Measurements from ENCODE around the gene POPDC2.

POPDC2 gene

GRCh38 chr3:119636891-119637611, 23.3 kb downstream of the POPDC2 start:
- DNase-seq (ENCODE audit: low spot score) = no peak
- TF ChIP-seq CTCF (IDR thresholded peaks at IDR 0.05; ENCODE audit: extremely low read depth, missing control alignments) = no peak

GRCh38 chr3:119636249-119636648, 24.1 kb downstream of the POPDC2 start:
- DNase-seq (ENCODE audit: low spot score) = no peak
- TF ChIP-seq CTCF (IDR thresholded peaks at IDR 0.05; ENCODE audit: extremely low read depth, missing control alignments) = no peak

GRCh38 chr3:119635719-119636118, 24.7 kb downstream of the POPDC2 start:
- no peak for DNase-seq (ENCODE audit: low spot score)
- no peak for TF ChIP-seq CTCF (IDR thresholded peaks at IDR 0.05; ENCODE audit: extremely low read depth, missing control alignments)

GRCh38 chr3:119632829-119633228, 27.6 kb downstream of the POPDC2 start:
- DNase-seq (ENCODE audit: low spot score) = no peak
- TF ChIP-seq CTCF (IDR thresholded peaks at IDR 0.05; ENCODE audit: extremely low read depth, missing control alignments) = no peak

- no peak for DNase-seq (ENCODE audit: low spot score)
- TF ChIP-seq CTCF (IDR thresholded peaks at IDR 0.05; ENCODE audit: extremely low read depth, missing control alignments) = no peak
Measured at GRCh38 chr3:119632216-119632615, 28.2 kb downstream of the POPDC2 start.

- no peak for TF ChIP-seq CTCF (IDR thresholded peaks at IDR 0.05; ENCODE audit: extremely low read depth, missing control alignments)
- DNase-seq (ENCODE audit: low spot score) = no peak
Measured at GRCh38 chr3:119631516-119631915, 28.9 kb downstream of the POPDC2 start.

GRCh38 chr3:119630880-119631329, 29.5 kb downstream of the POPDC2 start:
- no peak for DNase-seq (ENCODE audit: low spot score)
- TF ChIP-seq CTCF (IDR thresholded peaks at IDR 0.05; ENCODE audit: extremely low read depth, missing control alignments) = no peak
